ENCODE measurements around the gene AAK1. TPM values are rescaled to one million over a fixed set of nuclear protein-coding genes. Genes with fewer than 3 reads are reported as not detected.
A peak's percentile ranks its signal among the peaks of the same experiment; 100 is the strongest.

AAK1 gene
- total RNA-seq, 2 experiments from 2014 or later: 95.2 to 99.3 TPM

DNA sequence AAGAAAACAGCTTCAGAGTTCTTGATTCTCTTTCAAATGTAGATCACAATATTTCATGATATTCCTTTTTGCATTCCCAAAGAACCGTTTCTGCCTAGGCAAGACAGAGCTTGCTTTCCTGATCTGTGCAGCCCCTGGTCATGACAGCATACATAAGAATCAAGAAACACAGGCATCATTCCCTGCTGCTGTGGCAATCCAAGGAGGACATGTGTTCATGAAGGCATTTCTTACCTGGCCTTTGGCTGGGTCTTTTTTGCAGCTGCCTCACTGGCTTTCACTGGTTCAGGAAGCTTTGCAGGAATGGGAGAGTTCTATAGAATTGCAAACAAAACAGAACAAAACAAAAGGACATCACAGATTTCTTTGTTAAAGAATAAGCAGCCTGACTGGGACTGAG is 118.7 kb downstream of the AAK1 start:
- Mint-ChIP-seq H3K4me3 (no peak overlapping the region), H3K4me1 (ENCODE audit: low read depth) (peaks cover 5% of the 10 kb centered on the region), H3K27me3 (no peaks in the 10 kb centered on the region), H3K27ac (no peak overlapping the region), H3K9me3 (no peaks in the 10 kb centered on the region), H3K36me3 (peaks cover 48% of the 10 kb centered on the region)
- ChIA-PET POLR2A (no interaction called here), CTCF (interaction anchor here (1.8 kb wide), 1 partner anchor 41 kb away, joined by 6 read pairs; no protein-coding TSS in a partner anchor)
- intact Hi-C loops (cut with micrococcal nuclease): no loop called here
- DNase-seq: no peak

DNA sequence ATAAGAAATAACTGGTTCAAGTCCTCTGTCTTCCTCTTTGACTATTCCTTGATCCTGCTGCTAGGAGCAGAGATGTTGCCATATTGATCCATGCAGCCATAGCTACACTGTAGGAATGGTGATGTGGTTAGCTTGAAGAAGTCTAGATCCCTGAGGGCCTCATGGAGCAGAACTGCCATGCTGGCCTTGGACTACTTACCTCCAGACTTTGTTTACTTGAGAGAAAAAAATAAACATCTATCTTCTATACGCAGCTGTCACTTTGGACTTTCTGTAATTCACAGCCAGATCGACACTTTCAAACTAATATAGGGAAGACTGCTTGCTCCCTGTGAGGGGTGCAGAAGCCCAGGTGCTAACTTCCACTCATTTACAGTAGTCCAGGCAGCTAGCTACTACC is 121.8 kb downstream of the AAK1 start:
- CTCF ChIA-PET: interaction anchor here (0.7 to 1.2 kb wide), 2 partner anchors 44 to 85 kb away, joined by 4 read pairs; partner anchors contain the start of gene NFU1

DNA sequence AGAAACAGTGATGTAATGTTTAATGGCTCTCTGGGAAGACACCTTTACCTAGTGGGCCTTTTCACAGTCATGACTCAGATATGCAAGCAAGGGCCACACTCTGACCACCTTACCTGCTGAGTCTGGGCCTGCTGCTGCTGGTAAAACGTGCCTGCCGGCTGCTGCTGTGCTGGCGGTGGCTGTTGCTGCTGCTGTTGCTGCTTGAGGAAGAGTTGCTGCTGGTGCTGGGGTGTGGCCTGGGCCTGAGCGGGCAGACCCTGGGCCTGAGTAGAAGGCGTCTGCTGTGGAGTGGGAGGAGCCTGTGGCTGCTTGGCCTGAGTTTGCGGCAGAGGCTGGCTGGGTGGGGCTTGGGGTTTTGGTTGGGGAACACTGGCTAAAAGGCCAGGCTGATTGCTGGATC is 124.7 kb downstream of the AAK1 start:
- DNase-seq: no peak
- H3K27me3 Mint-ChIP-seq: no peaks in the 10 kb centered on the region
- no peaks in the 10 kb centered on the region for H3K4me1 Mint-ChIP-seq (ENCODE audit: low read depth)
- no peak overlapping the region for H3K4me3 Mint-ChIP-seq
- ChIA-PET CTCF (interaction anchor here (0.7 to 1.0 kb wide), 2 partner anchors 17 to 46 kb away, joined by 6 to 8 read pairs; no protein-coding TSS in a partner anchor), POLR2A (no interaction called here)
- H3K36me3 Mint-ChIP-seq: peaks cover 63% of the 10 kb centered on the region
- no peaks in the 10 kb centered on the region for H3K9me3 Mint-ChIP-seq
- no peak overlapping the region for H3K27ac Mint-ChIP-seq
- intact Hi-C loops (cut with micrococcal nuclease): no loop called here

More for the DNA sequence above, 121.8 kb downstream of the AAK1 start:
- POLR2A ChIA-PET: no interaction called here
- intact Hi-C loops (cut with micrococcal nuclease): no loop called here
- H3K27ac Mint-ChIP-seq: no peak overlapping the region
- DNase-seq: no peak
- no peak overlapping the region for H3K4me3 Mint-ChIP-seq
- H3K36me3 Mint-ChIP-seq: peaks cover 59% of the 10 kb centered on the region
- H3K4me1 Mint-ChIP-seq (ENCODE audit: low read depth): no peaks in the 10 kb centered on the region
- H3K9me3 Mint-ChIP-seq: no peaks in the 10 kb centered on the region
- no peaks in the 10 kb centered on the region for H3K27me3 Mint-ChIP-seq

DNA sequence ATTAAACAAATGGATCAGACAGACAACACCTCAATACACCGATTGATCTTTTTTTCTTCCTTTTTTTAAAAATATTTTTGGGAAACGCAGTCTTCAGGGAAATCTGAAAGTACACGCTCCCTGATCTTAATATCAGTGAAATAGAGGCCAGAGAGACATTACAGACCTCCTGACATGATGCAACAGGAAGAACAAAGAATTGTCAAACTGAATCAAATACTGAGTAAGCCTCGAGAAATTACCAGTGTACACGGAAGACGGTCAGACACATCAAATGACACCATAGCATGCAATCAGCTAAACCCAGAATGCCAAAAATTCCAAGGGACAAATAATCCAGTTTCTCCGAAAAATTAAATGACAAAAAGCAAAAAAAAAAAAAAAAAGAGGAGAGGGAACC is 126.1 kb downstream of the AAK1 start:
- H3K4me1 Mint-ChIP-seq (ENCODE audit: low read depth): no peaks in the 10 kb centered on the region
- peaks cover 68% of the 10 kb centered on the region for H3K36me3 Mint-ChIP-seq
- H3K9me3 Mint-ChIP-seq: no peaks in the 10 kb centered on the region
- ChIA-PET CTCF (interaction anchor here (1.2 to 1.3 kb wide), 2 partner anchors 142 to 196 kb away, joined by 3 read pairs; no protein-coding TSS in a partner anchor), POLR2A (no interaction called here)
- no peak for DNase-seq
- intact Hi-C loops (cut with micrococcal nuclease): no loop called here
- H3K27ac Mint-ChIP-seq: no peak overlapping the region
- no peak overlapping the region for H3K4me3 Mint-ChIP-seq
- H3K27me3 Mint-ChIP-seq: no peaks in the 10 kb centered on the region

DNA sequence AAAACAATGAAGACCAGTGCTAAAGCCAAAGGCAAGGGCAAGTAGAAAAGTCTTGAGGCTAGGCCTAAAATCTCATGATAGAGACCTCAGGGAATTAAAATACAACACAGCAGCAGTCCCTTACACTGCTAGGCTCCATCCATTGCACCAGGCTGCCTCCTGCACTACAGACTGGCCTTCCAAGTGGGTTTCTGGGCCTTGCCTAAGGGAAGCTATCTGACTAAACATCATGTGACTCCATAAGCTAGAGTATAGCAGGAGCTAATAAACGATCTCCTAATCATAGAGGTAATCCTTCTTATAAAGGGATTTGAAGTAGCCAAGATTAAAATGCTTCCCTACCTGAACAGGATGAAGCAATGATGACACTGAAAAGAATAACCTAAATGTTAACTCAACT is 128.7 kb downstream of the AAK1 start:
- no peak for DNase-seq
- peaks cover 6% of the 10 kb centered on the region for H3K9me3 Mint-ChIP-seq
- no peak overlapping the region for H3K4me3 Mint-ChIP-seq
- ChIA-PET POLR2A (no interaction called here), CTCF (interaction anchor here (0.8 kb wide), 1 partner anchor 77 kb away, joined by 3 read pairs; the partner anchor contains the start of gene NFU1)
- no peaks in the 10 kb centered on the region for H3K27me3 Mint-ChIP-seq
- H3K27ac Mint-ChIP-seq: no peak overlapping the region
- peaks cover 74% of the 10 kb centered on the region for H3K36me3 Mint-ChIP-seq
- H3K4me1 Mint-ChIP-seq (ENCODE audit: low read depth): peaks cover 3% of the 10 kb centered on the region
- intact Hi-C loops (cut with micrococcal nuclease): no loop called here

DNA sequence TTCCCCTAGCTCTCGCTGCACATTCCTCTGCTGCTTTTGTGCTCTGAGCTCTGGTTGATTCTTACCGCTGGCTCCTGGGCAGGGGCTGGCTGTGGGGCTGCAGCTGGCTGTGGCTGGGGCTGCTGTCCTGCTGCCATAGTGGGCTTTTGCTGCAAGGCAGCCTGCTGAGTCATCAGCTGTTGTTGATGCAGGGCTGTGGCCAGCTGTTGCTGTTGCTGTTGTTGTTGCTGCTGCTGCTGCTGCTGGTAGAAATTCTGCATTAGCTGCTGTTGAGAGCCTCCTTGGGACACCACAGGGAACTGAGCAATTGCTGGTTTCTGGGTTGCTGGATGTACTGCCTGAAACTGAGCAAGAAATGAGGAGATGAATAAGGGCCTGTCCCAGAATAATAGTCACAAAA is 129.1 kb downstream of the AAK1 start:
- Mint-ChIP-seq H3K4me3 (no peak overlapping the region), H3K27ac (no peak overlapping the region), H3K9me3 (peaks cover 6% of the 10 kb centered on the region), H3K4me1 (ENCODE audit: low read depth) (peaks cover 7% of the 10 kb centered on the region), H3K36me3 (peaks cover 75% of the 10 kb centered on the region), H3K27me3 (no peaks in the 10 kb centered on the region)
- no peak for DNase-seq
- ChIA-PET CTCF (interaction anchor here (0.8 to 1.2 kb wide), 2 partner anchors 51 to 77 kb away, joined by 3 to 5 read pairs; partner anchors contain the start of gene NFU1), POLR2A (no interaction called here)
- intact Hi-C loops (cut with micrococcal nuclease): no loop called here

DNA sequence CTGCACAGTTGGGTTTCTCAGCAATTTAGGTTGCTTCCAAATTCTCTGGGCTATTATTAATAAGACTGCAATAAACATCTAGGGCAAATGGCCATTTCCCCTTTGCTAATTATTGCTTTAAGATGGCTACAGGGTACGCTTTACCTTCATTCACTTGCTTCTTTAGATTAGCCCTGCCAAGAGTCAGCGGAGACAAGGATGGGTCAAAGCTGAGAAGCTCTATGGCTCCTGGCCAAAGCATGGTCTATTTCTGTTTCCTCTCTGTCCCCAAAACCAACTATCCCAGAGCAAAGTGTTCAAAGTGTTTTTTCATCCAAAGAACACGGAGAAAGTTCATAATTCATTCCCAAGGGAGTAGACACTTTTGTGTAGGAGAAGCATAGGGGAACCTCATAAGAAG is 131.1 kb downstream of the AAK1 start:
- Mint-ChIP-seq H3K36me3 (peaks cover 78% of the 10 kb centered on the region), H3K4me1 (ENCODE audit: low read depth) (peaks cover 26% of the 10 kb centered on the region), H3K27ac (no peak overlapping the region), H3K9me3 (peaks cover 6% of the 10 kb centered on the region), H3K27me3 (no peaks in the 10 kb centered on the region), H3K4me3 (no peak overlapping the region)
- ChIA-PET CTCF (interaction anchor here (1.4 kb wide), 1 partner anchor 75 kb away, joined by 4 read pairs; the partner anchor contains the start of gene NFU1), POLR2A (no interaction called here)
- intact Hi-C loops (cut with micrococcal nuclease): no loop called here
- no peak for DNase-seq

DNA sequence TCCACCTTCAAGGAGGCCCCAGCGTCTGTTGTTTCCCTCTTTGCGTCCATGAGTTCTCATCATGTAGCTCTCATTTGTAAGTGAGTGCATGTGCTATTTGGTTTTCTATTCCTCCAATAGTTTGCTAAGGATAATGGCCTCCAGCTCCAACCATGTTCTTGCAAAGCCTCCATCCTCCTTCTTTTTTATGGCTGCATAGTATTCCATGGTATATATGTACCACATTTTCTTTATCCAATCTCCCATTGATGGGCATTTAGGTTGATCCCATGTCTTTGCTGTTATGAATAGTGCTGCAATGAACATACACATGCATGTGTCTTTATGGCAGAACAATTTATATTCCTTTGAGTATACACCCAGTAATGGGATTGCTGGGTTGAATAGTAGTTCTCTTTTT is 133.3 kb downstream of the AAK1 start:
- Mint-ChIP-seq H3K9me3 (peaks cover 6% of the 10 kb centered on the region), H3K4me3 (no peak overlapping the region), H3K36me3 (peaks cover 85% of the 10 kb centered on the region), H3K4me1 (ENCODE audit: low read depth) (peaks cover 46% of the 10 kb centered on the region), H3K27ac (no peak overlapping the region), H3K27me3 (no peaks in the 10 kb centered on the region)
- DNase-seq: no peak
- ChIA-PET CTCF (interaction anchor here (1.2 to 1.5 kb wide), 2 partner anchors 9 to 18 kb away, joined by 3 to 4 read pairs; no protein-coding TSS in a partner anchor), POLR2A (no interaction called here)
- intact Hi-C loops (cut with micrococcal nuclease): no loop called here

DNA sequence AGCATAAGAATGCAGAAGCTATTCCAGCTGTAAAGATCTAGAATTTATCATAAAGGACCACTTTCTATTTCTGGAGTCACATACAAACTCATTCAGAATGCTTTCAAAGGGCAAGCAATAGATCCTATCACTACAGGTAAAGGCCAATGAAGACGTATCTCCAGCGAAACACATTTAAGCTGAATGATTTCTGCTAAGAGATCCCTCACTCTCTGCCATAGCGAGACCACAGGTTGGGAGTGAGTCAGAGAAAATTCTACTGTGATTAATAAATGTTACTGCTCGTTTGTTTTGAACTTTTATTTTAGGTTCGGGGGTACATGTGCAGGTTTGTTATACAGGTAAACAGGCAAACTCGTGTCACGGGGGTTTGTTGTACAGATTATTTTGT is 133.8 kb downstream of the AAK1 start:
- H3K36me3 Mint-ChIP-seq: peaks cover 84% of the 10 kb centered on the region
- H3K4me3 Mint-ChIP-seq: no peak overlapping the region
- no peak overlapping the region for H3K27ac Mint-ChIP-seq
- ChIA-PET POLR2A (no interaction called here), CTCF (interaction anchor here (1.2 to 1.5 kb wide), 3 partner anchors 9 to 72 kb away, joined by 3 to 4 read pairs (median 3); partner anchors contain the start of gene NFU1)
- no peaks in the 10 kb centered on the region for H3K27me3 Mint-ChIP-seq
- H3K9me3 Mint-ChIP-seq: peaks cover 6% of the 10 kb centered on the region
- intact Hi-C loops (cut with micrococcal nuclease): no loop called here
- peaks cover 46% of the 10 kb centered on the region for H3K4me1 Mint-ChIP-seq (ENCODE audit: low read depth)
- DNase-seq: no peak

DNA sequence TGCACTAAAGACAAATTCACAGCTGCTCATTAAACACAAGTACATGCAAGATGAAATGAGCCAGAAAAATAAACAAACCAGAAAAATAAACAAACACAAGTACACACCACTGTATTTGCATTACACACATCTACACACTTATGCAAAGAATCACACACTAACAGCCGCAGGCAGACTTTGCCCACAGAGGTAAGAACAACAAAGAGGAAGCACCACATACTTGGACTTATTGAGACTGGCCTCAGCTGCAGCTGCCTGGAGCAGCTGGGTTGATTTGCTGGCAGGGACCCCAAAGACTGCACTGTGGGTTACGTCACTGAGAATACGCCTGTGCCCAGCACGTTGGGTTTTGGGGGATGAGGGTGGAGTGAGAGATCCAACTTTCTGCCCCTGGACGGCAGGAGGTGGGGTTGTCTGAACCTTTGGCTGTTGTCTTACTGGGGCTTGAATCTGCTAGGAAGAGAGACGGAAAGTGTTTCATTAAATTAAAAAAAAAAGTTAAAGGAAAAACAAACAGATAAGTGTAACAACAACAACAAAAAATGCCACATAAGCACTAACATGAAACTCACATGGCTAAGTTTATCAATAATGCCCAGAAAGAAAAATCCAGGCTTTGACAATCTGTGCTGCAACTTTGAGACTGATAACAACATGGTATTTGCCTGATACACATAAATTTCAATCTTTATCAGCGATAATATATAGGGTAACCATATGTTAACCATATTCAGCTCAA is 134.4 kb downstream of the AAK1 start:
- intact Hi-C loops (cut with micrococcal nuclease): no loop called here
- ChIA-PET CTCF (interaction anchor here (1.2 kb wide), 2 partner anchors 8 to 72 kb away, joined by 3 read pairs; partner anchors contain the start of gene NFU1), POLR2A (no interaction called here)
- no peak for DNase-seq
- Mint-ChIP-seq H3K9me3 (peaks cover 6% of the 10 kb centered on the region), H3K4me3 (no peak overlapping the region), H3K36me3 (peaks cover 84% of the 10 kb centered on the region), H3K4me1 (ENCODE audit: low read depth) (peaks cover 46% of the 10 kb centered on the region), H3K27ac (peak overlapping the region; percentile 19), H3K27me3 (no peaks in the 10 kb centered on the region)

DNA sequence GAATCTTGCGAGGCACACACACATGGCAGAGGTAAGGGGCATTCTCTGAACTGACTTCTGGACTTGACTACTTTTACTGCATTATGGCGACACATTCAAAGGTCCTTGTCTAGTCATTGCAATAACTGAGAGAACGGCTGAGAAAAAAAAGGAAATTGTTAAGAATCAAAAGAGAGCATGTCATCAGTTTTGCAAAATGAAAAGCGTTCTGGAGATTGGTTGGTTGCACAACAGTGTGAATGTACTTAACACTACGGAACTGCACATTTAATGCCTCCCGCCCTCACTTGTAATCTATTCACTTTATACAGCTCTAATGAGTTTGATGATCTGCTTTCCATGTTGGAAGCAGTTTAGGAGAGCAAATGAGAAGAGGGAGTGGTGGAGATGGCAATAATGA is 137.8 kb downstream of the AAK1 start:
- Mint-ChIP-seq H3K9me3 (peaks cover 6% of the 10 kb centered on the region), H3K4me1 (ENCODE audit: low read depth) (peaks cover 58% of the 10 kb centered on the region), H3K36me3 (peaks cover 58% of the 10 kb centered on the region), H3K27ac (peak overlapping the region; percentile 13), H3K4me3 (peak overlapping the region; percentile 6), H3K27me3 (no peaks in the 10 kb centered on the region)
- no peak for DNase-seq
- intact Hi-C loops (cut with micrococcal nuclease): no loop called here
- CTCF ChIA-PET: interaction anchor here (1.6 kb wide), 1 partner anchor 68 kb away, joined by 3 read pairs; the partner anchor contains the start of gene NFU1
- POLR2A ChIA-PET: interaction anchor here (0.6 to 1.4 kb wide), 2 partner anchors 22 to 69 kb away, joined by 3 to 4 read pairs; partner anchors contain the start of gene NFU1

DNA sequence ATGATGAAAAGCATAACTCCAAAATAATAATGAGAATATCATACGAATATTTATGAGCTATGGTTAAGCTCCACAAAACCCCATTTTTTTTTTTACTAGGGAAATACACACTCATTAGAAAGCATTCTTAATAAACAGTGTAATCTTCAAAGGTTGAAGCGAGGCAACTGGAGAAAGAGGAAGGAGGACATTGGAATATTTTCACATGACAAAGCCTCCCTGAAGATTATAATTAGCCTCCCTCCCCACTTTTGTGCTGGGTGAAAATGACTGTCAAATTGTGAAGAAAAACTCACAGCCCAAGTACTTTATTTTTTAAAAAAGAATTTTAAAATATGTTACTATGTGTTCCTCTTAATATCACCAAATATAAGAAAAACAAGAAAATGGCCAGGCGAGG is 142.2 kb downstream of the AAK1 start:
- Mint-ChIP-seq H3K27me3 (no peaks in the 10 kb centered on the region), H3K36me3 (peaks cover 27% of the 10 kb centered on the region), H3K4me3 (no peak overlapping the region), H3K4me1 (ENCODE audit: low read depth) (peaks cover 38% of the 10 kb centered on the region), H3K27ac (no peak overlapping the region), H3K9me3 (no peaks in the 10 kb centered on the region)
- ChIA-PET CTCF (interaction anchor here (1.3 to 2.0 kb wide), 2 partner anchors 9 to 64 kb away, joined by 3 to 9 read pairs; no protein-coding TSS in a partner anchor), POLR2A (interaction anchor here (0.5 to 1.2 kb wide), 5 partner anchors 9 to 427 kb away, joined by 3 to 4 read pairs (median 3); no protein-coding TSS in a partner anchor)
- no peak for DNase-seq
- intact Hi-C loops (cut with micrococcal nuclease): loop anchor here (2.0 kb wide), 1 partner anchor 64 kb away; the partner anchor contains the start of gene NFU1

All from activated CD4-positive, alpha-beta memory T cell treated with anti-CD3 and anti-CD28 coated beads for 36 hours (primary cell).